GM06990 (cell line): ENCODE data around the gene PDRG1.

Experiments used
- DNase-seq: peaks from one replicate; pipeline ENCODE4 v3.0.0-alpha.2; 2011; ENCODE audit not compliant: insufficient read length; ENCODE audit errors: extremely low read depth
- H3K27me3 ChIP-seq: replicated peaks from 2 replicates; pipeline ENCODE4 v1.6.0; 2011; ENCODE audit warnings: low read length; ENCODE audit not compliant: control insufficient read depth, insufficient read depth
- H3K36me3 ChIP-seq: 2 replicates; pipeline ENCODE4 v1.5.1; 2011; ENCODE audit warnings: low read length; ENCODE audit not compliant: control insufficient read depth, insufficient read depth
- H3K4me3 ChIP-seq: replicated peaks from 2 replicates; pipeline ENCODE4 v1.5.1; 2011; ENCODE audit warnings: low read depth, mild to moderate bottlenecking, control low read depth, low read length
- TF ChIP-seq, protein P1 (sequence below): IDR thresholded peaks from 2 replicates; pipeline ENCODE4 v1.5.1; 2011; ENCODE audit warnings: low read length, control low read depth, mild to moderate bottlenecking, inconsistent platforms; ENCODE audit not compliant: insufficient read depth, poor library complexity, severe bottlenecking

Gene PDRG1

DNA sequence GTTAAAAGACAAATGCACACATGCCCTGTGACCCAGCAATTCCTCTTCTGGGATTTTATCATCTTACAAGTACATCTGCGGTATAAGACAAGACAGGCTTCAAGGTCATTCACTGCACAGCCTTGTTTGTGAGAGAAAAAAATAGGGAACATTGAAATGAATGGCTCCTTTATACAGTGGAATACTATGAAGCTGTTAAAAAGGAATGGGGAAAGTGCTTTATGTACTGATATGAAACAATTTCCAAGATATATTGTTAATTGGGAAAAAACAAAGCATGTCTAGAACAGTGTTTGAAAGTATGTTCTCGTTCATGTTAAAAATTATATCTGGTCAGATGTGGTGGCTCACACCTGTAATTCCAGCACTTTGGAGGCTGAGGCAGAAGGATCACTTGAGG is 25.4 kb downstream of the PDRG1 start:
- H3K4me3 ChIP-seq, result no peak overlapping the region
- TF ChIP-seq, protein P1, sequence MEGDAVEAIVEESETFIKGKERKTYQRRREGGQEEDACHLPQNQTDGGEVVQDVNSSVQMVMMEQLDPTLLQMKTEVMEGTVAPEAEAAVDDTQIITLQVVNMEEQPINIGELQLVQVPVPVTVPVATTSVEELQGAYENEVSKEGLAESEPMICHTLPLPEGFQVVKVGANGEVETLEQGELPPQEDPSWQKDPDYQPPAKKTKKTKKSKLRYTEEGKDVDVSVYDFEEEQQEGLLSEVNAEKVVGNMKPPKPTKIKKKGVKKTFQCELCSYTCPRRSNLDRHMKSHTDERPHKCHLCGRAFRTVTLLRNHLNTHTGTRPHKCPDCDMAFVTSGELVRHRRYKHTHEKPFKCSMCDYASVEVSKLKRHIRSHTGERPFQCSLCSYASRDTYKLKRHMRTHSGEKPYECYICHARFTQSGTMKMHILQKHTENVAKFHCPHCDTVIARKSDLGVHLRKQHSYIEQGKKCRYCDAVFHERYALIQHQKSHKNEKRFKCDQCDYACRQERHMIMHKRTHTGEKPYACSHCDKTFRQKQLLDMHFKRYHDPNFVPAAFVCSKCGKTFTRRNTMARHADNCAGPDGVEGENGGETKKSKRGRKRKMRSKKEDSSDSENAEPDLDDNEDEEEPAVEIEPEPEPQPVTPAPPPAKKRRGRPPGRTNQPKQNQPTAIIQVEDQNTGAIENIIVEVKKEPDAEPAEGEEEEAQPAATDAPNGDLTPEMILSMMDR, result no peak
- no peak for DNase-seq
- H3K27me3 ChIP-seq, result no peaks in the 10 kb centered on the region; the same call in 1 of the 2 replicates
- no peaks in the 10 kb centered on the region for H3K36me3 ChIP-seq

DNA sequence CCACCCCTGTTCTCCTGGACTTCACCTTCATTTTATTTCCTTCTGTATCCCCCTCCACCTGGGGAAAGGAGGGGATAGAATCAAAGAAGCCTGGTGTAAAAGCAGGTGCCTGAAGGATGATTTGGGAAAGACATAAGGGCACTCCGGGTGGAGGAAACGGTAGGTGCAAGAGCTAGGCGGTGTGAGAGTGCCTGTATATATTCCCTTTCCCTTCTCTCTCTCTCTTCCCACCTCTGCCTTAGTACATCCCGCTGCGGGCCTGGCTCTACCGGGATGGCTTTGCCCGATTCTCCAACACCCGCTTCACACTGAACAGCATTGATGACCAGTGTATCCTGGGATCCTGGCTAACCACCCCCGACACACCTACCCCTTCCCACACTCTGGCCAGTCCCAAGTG is 26.2 kb downstream of the PDRG1 start:
- DNase-seq, result no peak
- TF ChIP-seq, protein P1, result no peak
- Histone ChIP-seq H3K4me3 (no peak overlapping the region), H3K36me3 (no peaks in the 10 kb centered on the region), H3K27me3 (no peaks in the 10 kb centered on the region; the same call in 1 of the 2 replicates)

DNA sequence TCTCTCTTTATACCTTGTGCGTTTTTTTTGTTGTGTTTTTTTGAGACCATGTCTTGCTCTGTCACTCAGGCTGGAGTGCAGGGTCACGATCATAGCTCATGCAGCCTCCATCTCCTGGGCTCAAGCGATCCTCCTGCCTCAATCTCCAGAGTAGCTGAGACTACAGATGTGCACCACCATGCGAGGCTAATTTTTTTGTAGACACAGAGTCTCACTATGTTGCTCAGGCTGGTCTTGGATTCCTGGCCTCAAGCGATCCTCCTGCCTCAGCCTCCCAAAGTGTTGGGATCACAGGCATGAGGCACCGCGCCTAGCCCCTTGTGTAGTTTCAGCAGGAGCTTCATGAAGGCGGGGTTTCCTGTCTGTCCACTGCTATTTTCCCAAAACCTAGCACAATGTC is 27.3 kb downstream of the PDRG1 start:
- Histone ChIP-seq H3K4me3 (no peak overlapping the region), H3K27me3 (no peaks in the 10 kb centered on the region; the same call in 1 of the 2 replicates), H3K36me3 (no peaks in the 10 kb centered on the region)
- no peak for DNase-seq
- TF ChIP-seq, protein P1, result no peak

DNA sequence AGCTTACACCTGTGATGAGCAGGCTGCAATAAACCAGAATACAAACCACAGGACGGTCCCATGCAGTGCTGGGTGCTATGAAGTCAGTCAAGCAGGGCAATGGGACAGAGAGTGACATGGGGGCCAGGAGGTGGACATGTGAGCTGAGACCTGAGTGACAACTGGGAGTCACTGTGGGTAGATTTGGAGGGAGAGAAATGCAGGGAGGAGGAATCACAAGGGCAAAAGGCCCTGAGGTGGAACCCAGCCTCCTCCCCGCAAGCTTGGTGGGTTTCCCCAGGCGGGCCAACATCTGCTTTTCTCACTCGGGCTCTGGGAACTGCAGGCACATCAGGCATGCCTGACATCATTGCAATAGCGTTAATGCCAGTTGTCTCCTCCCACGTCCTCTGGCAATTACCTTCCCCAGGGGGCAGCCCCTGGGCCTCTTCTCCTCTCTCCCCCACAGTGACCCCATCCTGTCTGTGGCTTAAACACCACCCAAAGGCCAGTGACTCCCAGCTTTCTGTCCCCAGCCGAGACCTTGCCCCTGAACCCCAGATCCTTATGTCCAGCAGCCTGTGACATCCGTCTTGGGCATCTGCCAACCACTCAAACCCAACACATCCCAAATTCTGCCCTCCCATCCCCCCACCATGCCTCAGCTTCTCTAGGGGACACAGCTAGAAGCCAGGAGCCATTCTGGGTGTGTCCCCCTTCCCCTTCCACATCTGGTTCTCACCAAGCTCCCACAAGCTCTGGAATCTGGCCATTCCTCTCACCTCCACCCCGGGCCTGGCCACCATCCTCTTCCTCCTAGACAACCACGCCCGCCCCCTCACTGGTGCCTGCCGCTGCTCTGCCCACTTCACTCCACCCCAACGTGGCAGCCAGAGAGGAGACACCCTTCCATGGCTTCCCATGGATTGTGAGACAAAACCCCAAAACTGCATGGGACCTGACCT is 28.2 kb downstream of the PDRG1 start:
- TF ChIP-seq, protein P1, result no peak
- Histone ChIP-seq H3K4me3 (no peak overlapping the region), H3K36me3 (no peaks in the 10 kb centered on the region), H3K27me3 (no peaks in the 10 kb centered on the region; the same call in 1 of the 2 replicates)
- peak; percentile 52 for DNase-seq

DNA sequence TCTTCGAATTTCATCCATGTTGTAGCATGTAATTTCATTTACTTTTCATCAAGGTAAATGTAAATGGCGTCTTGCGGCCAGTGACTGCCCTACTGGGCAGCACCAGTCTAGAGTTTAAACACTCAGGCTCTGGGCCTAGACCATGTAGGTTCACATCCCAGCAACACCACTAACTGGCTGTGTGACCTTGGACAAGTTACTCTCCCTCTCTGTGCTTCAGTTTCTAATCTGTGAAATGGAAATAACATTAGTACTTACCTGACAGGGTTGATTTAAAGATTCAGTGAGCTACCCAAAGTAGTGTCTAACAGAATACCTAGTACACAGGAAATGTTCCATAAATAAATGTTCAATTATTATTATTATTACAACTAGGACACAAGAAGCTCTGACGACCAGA is 29.3 kb downstream of the PDRG1 start:
- TF ChIP-seq, protein P1, result no peak
- Histone ChIP-seq H3K27me3 (no peaks in the 10 kb centered on the region; the same call in 1 of the 2 replicates), H3K36me3 (no peaks in the 10 kb centered on the region), H3K4me3 (no peak overlapping the region)
- no peak for DNase-seq
